CD4-positive, CD25-positive, alpha-beta regulatory T cell (primary cell): ENCODE measurements around the gene ATRX. TPM values are rescaled to one million over a fixed set of nuclear protein-coding genes. Genes with fewer than 3 reads are reported as not detected.
A peak's percentile ranks its signal among the peaks of the same experiment; 100 is the strongest.
"Not testable (repeated sequence)": the region's sequence is repeated elsewhere in the genome, so short reads cannot be mapped to it uniquely, and the experiment has no call there.

ENCODE experiments used
- ATAC-seq, 2 donors: fragments of 150-1000 bp; cut with Tn5 transposase; one replicate each; pipeline ENCODE4 v1.10.0; 2021; ENCODE audit warnings: low read depth in 2 of 2, moderate number of reproducible peaks in 2 of 2, moderate library complexity in 1 of 2
- DNase-seq, 3 donors: peaks; one replicate each; pipeline versions ENCODE4 v3.0.0 to v3.0.0-alpha.2; 2012 to 2022; ENCODE audit warnings: mixed read lengths in 1 of 3
- H3K27ac ChIP-seq: one replicate; pipeline ENCODE4 v1.7.0; 2013; ENCODE audit warnings: mild to moderate bottlenecking, low read length; ENCODE audit not compliant: insufficient read depth, poor library complexity, severe bottlenecking
- H3K27me3 ChIP-seq: one replicate; pipeline ENCODE4 v1.7.0; 2013; ENCODE audit warnings: low read length; ENCODE audit not compliant: control insufficient read depth, insufficient read depth
- H3K36me3 ChIP-seq: one replicate; pipeline ENCODE4 v1.7.0; 2013; ENCODE audit warnings: mild to moderate bottlenecking, low read length, moderate library complexity; ENCODE audit not compliant: control insufficient read depth, insufficient read depth
- H3K4me1 ChIP-seq: 2 replicates; pipeline ENCODE4 v1.7.0; 2013; ENCODE audit warnings: mild to moderate bottlenecking, low read length; ENCODE audit not compliant: insufficient read depth, control insufficient read depth, poor library complexity, severe bottlenecking
- H3K4me3 ChIP-seq: one replicate; pipeline ENCODE4 v1.7.0; 2013; ENCODE audit warnings: low read depth, mild to moderate bottlenecking, low read length, moderate library complexity
- H3K9me3 ChIP-seq, 2 experiments: 1 replicate in 1 of 2; 2 replicates in 1 of 2; pipeline ENCODE4 v1.7.0; 2013; ENCODE audit warnings: low read length in 2 of 2, mild to moderate bottlenecking in 1 of 2, moderate library complexity in 1 of 2; ENCODE audit not compliant: control insufficient read depth in 2 of 2
- H3K27ac Mint-ChIP-seq, 3 donors: one replicate each; pipeline ENCODE4 v1.8.0; 2020 to 2022; ENCODE audit warnings: mild to moderate bottlenecking in 3 of 3, mixed read lengths in 3 of 3, moderate library complexity in 2 of 3
- H3K27me3 Mint-ChIP-seq: one replicate; pipeline ENCODE4 v1.8.0; 2022; ENCODE audit warnings: mild to moderate bottlenecking, mixed read lengths
- H3K36me3 Mint-ChIP-seq: one replicate; pipeline ENCODE4 v1.8.0; 2020; ENCODE audit warnings: mixed read lengths
- H3K4me1 Mint-ChIP-seq, 4 donors: one replicate each; pipeline ENCODE4 v1.8.0; 2020 to 2022; ENCODE audit warnings: mixed read lengths in 4 of 4, mild to moderate bottlenecking in 1 of 4
- H3K4me3 Mint-ChIP-seq, 4 donors: one replicate each; pipeline ENCODE4 v1.8.0; 2020 to 2022; ENCODE audit warnings: mild to moderate bottlenecking in 4 of 4, mixed read lengths in 4 of 4, moderate library complexity in 3 of 4
- H3K9me3 Mint-ChIP-seq, 7 donors: one replicate each; pipeline ENCODE4 v1.8.0; 2020 to 2022; ENCODE audit warnings: mixed read lengths in 7 of 7, mild to moderate bottlenecking in 3 of 7, moderate library complexity in 2 of 7
- polyA plus RNA-seq, 4 donors: library from polyadenylated mRNA; unstranded; fragments of 300-500 nt; fragmentation: Illumina TruSeq; gene quantifications; one replicate each; pipeline ENCODE4 v1.2.3, GENCODE V29; 2021
- total RNA-seq: library from RNA; stranded (reverse); gene quantifications from one replicate; pipeline ENCODE4 v1.2.3, GENCODE V29; 2022

Gene ATRX
- total and polyA plus RNA-seq, 5 donors from 2014 or later = 35.2 to 175 (median 46.0) TPM

DNA sequence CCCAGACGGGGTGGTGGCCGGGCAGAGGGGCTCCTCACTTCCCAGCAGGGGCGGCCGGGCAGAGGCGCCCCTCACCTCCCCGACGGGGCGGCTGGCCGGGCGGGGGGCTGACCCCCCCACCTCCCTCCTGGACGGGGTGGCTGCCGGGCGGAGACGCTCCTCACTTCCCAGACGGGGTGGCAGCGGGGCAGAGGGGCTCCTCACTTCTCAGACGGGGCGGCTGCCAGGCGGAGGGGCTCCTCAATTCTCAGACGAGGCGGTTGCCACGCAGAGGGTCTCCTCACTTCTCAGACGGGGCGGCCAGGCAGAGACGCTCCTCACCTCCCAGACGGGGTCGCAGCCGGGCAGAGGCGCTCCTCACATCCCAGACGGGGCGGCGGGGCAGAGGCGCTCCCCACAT is 19.8 kb downstream of the ATRX start:
- not testable (repeated sequence) for H3K27me3 ChIP-seq, H3K27me3 Mint-ChIP-seq, H3K4me3 ChIP-seq, H3K4me1 ChIP-seq, H3K9me3 Mint-ChIP-seq, H3K9me3 ChIP-seq, H3K36me3 ChIP-seq, H3K36me3 Mint-ChIP-seq, ATAC-seq, H3K4me3 Mint-ChIP-seq, H3K27ac Mint-ChIP-seq, H3K27ac ChIP-seq, DNase-seq
- peaks cover 10 to 52% (median 19%) of the 10 kb centered on the region in 4 donors for H3K4me1 Mint-ChIP-seq

DNA sequence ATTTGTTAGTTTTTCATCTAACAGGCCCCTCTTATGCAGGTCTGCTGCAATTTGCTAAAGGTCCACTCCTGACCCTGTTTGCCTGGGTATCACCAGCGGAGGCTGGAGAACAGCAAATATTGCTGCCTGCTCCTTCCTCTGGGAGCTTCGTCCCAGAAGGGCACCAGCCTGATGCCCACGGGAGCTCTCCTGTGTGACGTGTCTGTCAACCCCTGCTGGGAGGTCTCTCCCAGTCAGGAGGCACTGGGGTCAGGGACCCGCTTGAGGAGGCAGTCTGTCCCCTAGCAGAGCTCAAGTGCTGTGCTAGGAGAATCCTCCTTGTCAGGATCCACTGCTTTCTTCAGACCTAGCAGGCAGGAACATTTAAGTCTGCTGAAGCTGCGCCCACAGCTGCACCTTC is 30.5 kb downstream of the ATRX start:
- Histone ChIP-seq H3K4me3 (no peak overlapping the region), H3K4me1 (no peaks in the 10 kb centered on the region), H3K27me3 (no peaks in the 10 kb centered on the region), H3K9me3 (no peaks in the 10 kb centered on the region), H3K27ac (no peak overlapping the region), H3K36me3 (no peaks in the 10 kb centered on the region)
- peaks cover 0 to 23% (median 5%) of the 10 kb centered on the region in 4 donors for H3K4me1 Mint-ChIP-seq
- DNase-seq (no peak), ATAC-seq (no peak)
- peak overlapping the region in 1 of 3 donors; percentile 32 for H3K27ac Mint-ChIP-seq
- H3K27me3 Mint-ChIP-seq = no peaks in the 10 kb centered on the region
- H3K36me3 Mint-ChIP-seq = peaks cover 3% of the 10 kb centered on the region
- H3K9me3 Mint-ChIP-seq = peaks cover 0 to 4% (median 0%) of the 10 kb centered on the region in 7 donors
- H3K4me3 Mint-ChIP-seq = no peak overlapping the region

DNA sequence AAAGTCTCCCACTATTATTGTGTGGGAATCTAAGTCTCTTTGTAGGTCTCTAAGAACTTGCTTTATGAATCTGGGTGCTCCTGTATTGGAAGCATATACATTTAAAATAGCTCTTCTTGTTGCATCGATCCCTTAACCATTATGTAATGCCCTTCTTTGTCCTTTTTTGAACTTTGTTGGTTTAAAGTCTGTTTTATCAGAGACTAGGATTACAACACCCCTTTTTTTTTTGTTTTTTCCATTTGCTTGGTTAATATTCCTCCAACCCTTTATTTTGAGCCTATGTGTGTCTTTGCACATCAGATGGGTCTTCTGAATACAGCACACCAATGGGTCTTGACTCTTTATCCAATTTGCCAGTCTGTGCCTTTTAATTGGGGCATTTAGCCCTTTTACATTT is 32.1 kb downstream of the ATRX start:
- Mint-ChIP-seq H3K27ac (peak overlapping the region in 2 of 3 donors; percentile 16 to 48), H3K4me1 (peaks cover 0 to 24% (median 6%) of the 10 kb centered on the region in 4 donors)
- ATAC-seq, H3K4me3 ChIP-seq, H3K4me1 ChIP-seq, DNase-seq, H3K36me3 ChIP-seq, H3K9me3 ChIP-seq, H3K9me3 Mint-ChIP-seq, H3K27me3 Mint-ChIP-seq, H3K36me3 Mint-ChIP-seq, H3K27ac ChIP-seq, H3K27me3 ChIP-seq, H3K4me3 Mint-ChIP-seq: not testable (repeated sequence)

DNA sequence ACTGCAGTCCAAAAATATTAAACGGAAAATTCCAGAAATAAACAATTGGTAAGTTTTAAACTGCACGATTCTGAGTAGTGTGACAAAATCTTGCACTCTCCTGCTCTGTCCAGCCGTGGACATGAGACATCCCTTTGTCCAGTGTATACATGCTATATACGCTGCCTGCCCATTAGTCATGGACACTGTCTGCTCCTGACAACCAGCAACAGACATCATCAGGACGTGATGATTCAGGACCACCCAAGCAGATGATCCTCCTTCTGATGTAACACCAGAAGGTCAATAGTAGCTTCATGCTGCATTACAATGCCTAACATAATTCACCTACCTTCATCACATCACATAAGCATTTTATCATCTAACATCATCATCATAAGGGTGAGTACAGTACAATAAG is 36.3 kb downstream of the ATRX start:
- H3K27me3 Mint-ChIP-seq = no peaks in the 10 kb centered on the region
- Histone ChIP-seq H3K36me3 (no peaks in the 10 kb centered on the region), H3K9me3 (no peaks in the 10 kb centered on the region), H3K4me3 (no peak overlapping the region), H3K27me3 (no peaks in the 10 kb centered on the region), H3K27ac (no peak overlapping the region), H3K4me1 (no peaks in the 10 kb centered on the region)
- DNase-seq = no peak
- peaks cover 0 to 4% (median 0%) of the 10 kb centered on the region in 7 donors for H3K9me3 Mint-ChIP-seq
- peaks cover 4 to 39% (median 19%) of the 10 kb centered on the region in 4 donors for H3K4me1 Mint-ChIP-seq
- H3K27ac Mint-ChIP-seq = peak overlapping the region; percentile 29 to 72 (median 32)
- no peak overlapping the region for H3K4me3 Mint-ChIP-seq
- ATAC-seq = no peak
- peaks cover 3% of the 10 kb centered on the region for H3K36me3 Mint-ChIP-seq

DNA sequence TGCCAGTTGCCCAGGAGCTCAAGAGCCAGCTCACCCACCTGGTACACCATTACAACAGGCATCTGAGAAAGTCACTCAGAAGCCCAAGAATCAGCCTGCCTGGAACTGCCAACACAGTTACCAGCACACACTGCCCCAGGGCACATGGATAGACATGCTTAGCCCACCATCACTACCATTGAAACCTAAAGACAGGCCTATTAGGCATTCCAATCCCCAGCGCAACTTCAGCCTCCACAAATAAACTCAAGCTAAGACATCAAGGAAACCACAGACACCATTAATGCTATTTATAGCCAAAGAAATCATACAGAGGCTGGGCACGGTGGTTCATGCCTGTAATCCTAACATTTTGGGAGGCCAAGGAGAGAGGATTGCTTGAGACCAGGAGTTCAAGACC is 42.3 kb downstream of the ATRX start:
- Histone ChIP-seq H3K4me1 (peaks cover 12% of the 10 kb centered on the region), H3K36me3 (no peaks in the 10 kb centered on the region), H3K9me3 (no peaks in the 10 kb centered on the region), H3K27ac (no peak overlapping the region), H3K4me3 (no peak overlapping the region), H3K27me3 (no peaks in the 10 kb centered on the region)
- H3K27ac Mint-ChIP-seq = peak overlapping the region in 2 of 3 donors; percentile 18 to 83
- no peaks in the 10 kb centered on the region for H3K27me3 Mint-ChIP-seq
- H3K36me3 Mint-ChIP-seq = no peaks in the 10 kb centered on the region
- peaks cover 4 to 66% (median 38%) of the 10 kb centered on the region in 4 donors for H3K4me1 Mint-ChIP-seq
- H3K4me3 Mint-ChIP-seq = no peak overlapping the region
- no peak for DNase-seq
- no peak for ATAC-seq
- peaks cover 0 to 3% (median 0%) of the 10 kb centered on the region in 7 donors for H3K9me3 Mint-ChIP-seq

DNA sequence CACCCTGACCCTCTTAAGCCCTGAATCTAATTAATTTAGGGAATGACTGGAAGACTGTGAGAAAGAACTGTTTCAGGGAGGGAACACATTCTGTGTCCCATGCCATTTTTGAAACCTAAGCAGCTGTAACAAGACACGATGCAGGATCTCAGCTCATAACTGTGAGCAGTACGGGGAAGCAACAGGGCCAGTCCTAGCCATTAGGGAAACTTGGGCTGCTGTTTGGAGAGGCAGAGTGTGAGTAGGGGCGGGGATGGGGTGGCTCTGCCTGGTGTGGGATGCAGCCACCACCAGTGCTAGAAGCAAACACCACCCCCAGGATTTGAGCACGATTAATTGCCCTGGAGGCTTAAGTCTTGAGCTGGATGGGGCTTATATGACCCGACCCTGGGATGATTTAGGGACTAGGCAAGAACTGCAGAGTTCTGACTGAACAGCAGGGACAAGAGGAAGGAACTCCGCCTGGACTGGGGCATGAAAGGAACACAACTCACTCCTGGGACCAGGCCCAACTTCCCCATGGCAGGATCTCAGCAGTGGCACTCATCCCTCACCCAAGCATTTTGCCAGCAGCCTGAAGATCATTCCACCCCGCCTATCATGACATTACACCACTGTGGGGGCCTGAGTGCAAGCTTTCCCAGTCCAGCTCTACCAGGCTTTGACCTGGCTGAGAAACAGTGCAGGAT is 43.1 kb downstream of the ATRX start:
- Histone ChIP-seq H3K4me3 (no peak overlapping the region), H3K36me3 (no peaks in the 10 kb centered on the region), H3K27ac (no peak overlapping the region), H3K9me3 (no peaks in the 10 kb centered on the region), H3K4me1 (peaks cover 12% of the 10 kb centered on the region), H3K27me3 (no peaks in the 10 kb centered on the region)
- H3K27me3 Mint-ChIP-seq = no peaks in the 10 kb centered on the region
- H3K4me3 Mint-ChIP-seq = peak overlapping the region in 1 of 4 donors; percentile 53
- no peaks in the 10 kb centered on the region for H3K36me3 Mint-ChIP-seq
- DNase-seq (no peak), ATAC-seq (no peak)
- peak overlapping the region in 1 of 3 donors; percentile 14 for H3K27ac Mint-ChIP-seq
- H3K9me3 Mint-ChIP-seq = peaks cover 0 to 3% (median 0%) of the 10 kb centered on the region in 7 donors
- peaks cover 4 to 64% (median 38%) of the 10 kb centered on the region in 4 donors for H3K4me1 Mint-ChIP-seq

DNA sequence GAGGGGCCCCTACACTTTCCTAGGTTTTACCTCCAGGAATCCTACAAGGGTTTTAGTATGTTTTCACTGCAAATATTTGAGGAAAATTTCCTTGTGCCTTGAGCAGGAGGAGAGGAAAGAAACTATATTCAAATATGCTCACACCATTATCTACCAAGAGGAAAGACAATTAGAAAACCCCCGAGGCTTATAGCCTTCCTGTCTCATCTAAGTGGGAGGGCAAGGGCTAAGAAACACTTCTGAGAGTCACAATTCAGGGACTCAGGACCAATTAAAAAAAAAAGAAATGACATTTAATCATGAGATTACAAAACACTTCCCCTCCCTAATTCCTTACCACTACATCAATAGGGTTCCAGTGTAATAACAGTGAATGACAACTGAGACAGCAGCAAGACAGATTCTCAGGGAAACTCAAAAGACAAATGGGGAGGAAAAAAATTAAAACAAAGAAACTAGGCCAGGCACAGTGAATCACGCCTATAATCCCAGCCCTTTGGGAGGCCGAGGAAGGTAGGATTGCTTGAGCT is 45.6 kb downstream of the ATRX start:
- H3K27ac Mint-ChIP-seq = peak overlapping the region; percentile 34 to 76 (median 37)
- H3K4me3 Mint-ChIP-seq = peak overlapping the region in 2 of 4 donors; percentile 0 to 8

DNA sequence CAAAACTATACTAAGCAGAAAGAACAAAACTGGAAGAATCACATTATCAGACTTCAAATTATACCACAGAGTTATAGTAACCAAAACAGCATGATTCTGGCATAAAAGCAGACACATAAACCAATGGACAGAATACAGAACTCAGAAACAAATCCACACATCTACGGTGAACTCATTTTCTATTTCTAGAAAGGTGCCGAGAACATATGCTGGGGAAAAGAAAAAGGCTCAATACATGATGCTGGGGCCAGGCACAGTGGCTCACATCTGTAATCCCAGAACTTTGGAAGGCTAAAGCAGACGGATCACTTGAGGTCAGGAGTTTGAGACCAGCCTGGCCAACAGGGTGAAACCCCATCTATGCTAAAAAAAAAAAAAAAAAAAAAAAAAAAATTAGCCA is 52.7 kb downstream of the ATRX start:
- Mint-ChIP-seq H3K4me3 (peak overlapping the region in 1 of 4 donors; percentile 39), H3K4me1 (peaks cover 25 to 37% (median 31%) of the 10 kb centered on the region in 4 donors), H3K36me3 (no peaks in the 10 kb centered on the region), H3K27ac (peak overlapping the region in 2 of 3 donors; percentile 27 to 81), H3K27me3 (no peaks in the 10 kb centered on the region), H3K9me3 (peaks cover 0 to 2% (median 0%) of the 10 kb centered on the region in 7 donors)
- DNase-seq (no peak), ATAC-seq (no peak)
- H3K4me3 ChIP-seq = no peak overlapping the region
- no peaks in the 10 kb centered on the region for H3K27me3 ChIP-seq
- H3K9me3 ChIP-seq = no peaks in the 10 kb centered on the region
- H3K27ac ChIP-seq = no peak overlapping the region
- peaks cover 9% of the 10 kb centered on the region for H3K4me1 ChIP-seq
- H3K36me3 ChIP-seq = no peaks in the 10 kb centered on the region

More for the DNA sequence above, 45.6 kb downstream of the ATRX start:
- DNase-seq (no peak), ATAC-seq (no peak)
- H3K27me3 ChIP-seq = no peaks in the 10 kb centered on the region
- H3K9me3 ChIP-seq = no peaks in the 10 kb centered on the region
- peaks cover 0 to 3% (median 0%) of the 10 kb centered on the region in 7 donors for H3K9me3 Mint-ChIP-seq
- H3K36me3 ChIP-seq = no peaks in the 10 kb centered on the region
- peak overlapping the region; percentile 13 for H3K4me3 ChIP-seq
- peaks cover 12% of the 10 kb centered on the region for H3K4me1 ChIP-seq
- peaks cover 0 to 49% (median 30%) of the 10 kb centered on the region in 4 donors for H3K4me1 Mint-ChIP-seq
- no peaks in the 10 kb centered on the region for H3K27me3 Mint-ChIP-seq
- no peaks in the 10 kb centered on the region for H3K36me3 Mint-ChIP-seq
- H3K27ac ChIP-seq = peak overlapping the region; percentile 51
